Stimulated activated CD8-positive, alpha-beta memory T cell treated with anti-CD3 and anti-CD28 coated beads, Interleukin-4, amount 100 ng/mL, for 4 hours (primary cell): ENCODE measurements around the gene ANGPT4.
"Not testable (repeated sequence)": the region's sequence is repeated elsewhere in the genome, so short reads cannot be mapped to it uniquely, and the experiment has no call there.

Experiments
- DNase-seq, 2 donors: peaks; one replicate each; pipeline ENCODE4 v3.0.0-alpha.2; 2020; ENCODE audit warnings: low read depth in 2 of 2, low spot score in 1 of 2

The ANGPT4 gene

DNA sequence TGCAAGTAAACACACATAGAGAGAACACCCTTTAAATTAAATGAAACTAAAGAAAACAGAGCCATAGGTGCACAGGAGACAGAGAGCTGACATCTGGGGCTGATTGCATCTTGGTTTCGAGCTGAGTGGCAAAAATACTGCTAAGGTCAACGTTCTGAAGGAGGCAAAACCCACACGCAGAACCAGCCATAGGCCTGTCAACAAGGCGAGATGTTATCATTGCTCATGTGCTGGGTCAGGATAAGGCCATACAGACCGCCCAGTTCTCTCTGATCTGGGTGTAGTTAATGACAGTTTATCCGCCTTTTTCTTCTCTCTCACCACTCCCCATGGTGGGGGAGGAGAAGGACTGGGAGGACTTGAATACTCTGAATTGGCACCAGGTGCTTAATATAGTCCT lies 87.1 kb downstream of the ANGPT4 start:
- no peak for DNase-seq

DNA sequence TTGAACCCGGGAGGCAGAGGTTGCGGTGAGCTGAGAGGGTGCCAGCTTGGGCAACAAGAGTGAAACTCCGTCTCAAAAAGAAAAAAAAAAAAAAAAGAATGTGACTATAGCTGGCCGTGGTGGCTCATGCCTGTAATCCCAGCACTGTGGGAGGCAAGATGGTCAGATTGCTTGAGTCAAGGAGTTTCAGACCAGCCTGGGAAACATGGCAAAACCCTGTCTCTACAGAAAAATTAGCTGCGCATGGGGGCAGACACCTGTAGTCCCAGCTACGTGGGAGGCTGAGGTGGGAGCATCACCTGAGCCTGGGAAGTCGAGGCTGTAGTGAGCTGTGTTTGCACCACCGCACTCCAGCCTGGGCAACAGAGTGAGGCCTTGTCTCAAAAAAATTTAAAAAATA lies 88.2 kb downstream of the ANGPT4 start:
- not testable (repeated sequence) for DNase-seq

DNA sequence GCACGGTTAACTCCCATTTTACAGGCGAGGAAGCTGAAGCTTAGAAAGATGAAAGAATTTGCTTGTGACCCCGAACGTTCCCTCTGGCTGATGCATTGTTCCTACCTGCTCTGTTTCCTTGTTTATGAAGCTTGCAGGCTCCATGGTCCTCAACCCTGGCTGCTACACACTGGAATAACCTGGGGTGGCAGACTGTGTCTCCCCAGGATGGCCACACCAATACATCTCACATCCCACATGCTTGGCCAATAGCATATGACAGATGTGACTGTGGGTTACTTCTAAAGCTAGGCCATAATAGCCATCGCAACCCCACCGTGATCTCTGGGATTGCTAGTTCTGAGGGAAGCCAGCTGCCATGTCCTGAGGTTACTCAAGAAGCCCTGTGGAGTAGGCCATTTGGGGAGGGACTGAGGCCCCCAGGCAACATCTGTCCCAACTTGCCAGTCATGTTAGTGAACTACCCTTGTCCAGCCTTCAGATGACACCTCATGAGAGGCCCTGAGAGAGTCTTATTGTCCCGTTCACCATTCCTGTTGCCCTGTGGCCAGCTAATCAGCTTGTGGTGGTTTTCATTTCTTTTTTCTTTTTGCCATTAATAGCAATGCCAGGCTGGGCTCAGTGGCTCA lies 89.3 kb downstream of the ANGPT4 start:
- DNase-seq, result no peak

DNA sequence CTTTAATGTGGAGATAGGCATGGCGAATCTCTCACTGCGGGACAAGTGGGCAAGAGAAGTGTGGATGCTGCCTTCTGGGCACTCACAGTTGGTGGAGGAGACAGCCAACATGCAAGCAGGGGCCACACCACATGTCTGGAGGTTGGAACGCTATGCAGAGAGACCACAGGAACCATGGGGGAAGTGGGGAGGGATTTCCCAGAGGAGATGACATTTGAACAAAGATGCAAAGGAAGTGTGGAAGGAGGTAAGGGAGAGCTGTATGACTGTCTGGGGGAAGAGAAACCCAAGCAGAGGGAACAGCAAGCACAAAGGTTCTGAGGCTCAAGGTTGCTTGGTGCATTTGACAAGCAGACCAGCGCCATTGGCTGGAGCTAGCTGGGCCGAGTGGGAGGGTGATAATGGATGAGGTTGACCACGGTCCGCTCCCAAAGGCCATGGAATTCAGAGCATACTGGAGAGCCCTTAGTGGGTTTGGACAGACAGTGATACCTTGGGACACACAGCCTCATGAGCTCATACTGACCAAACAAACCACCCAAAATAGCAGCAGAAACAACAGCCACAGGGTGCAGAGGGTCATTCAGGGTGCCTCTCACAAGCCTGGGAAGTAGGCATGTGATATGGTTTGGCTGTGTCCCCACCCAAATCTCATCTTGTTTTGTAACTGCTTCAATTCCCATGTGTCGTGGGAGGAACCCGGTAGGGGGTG lies 90.3 kb downstream of the ANGPT4 start:
- no peak for DNase-seq

DNA sequence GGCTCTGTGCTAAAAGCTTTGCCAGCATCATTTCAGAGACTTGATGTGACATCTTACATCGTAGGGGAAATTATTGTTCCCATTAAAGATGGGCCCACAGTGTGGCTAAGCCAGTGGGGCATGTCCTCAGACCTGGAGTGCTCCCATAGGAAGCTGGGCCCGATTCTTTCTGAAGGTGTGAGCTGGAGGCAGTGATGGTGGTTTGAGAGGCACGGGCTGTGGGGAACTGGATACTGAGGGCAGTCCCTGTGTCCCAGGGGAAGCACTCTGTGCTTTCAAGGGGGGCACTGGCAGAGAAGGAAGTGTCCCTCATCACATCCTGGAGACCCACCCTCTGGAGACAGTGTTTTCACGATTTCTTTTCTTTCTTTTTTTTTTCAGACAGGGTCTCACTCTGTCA lies 91.2 kb downstream of the ANGPT4 start:
- no peak for DNase-seq

DNA sequence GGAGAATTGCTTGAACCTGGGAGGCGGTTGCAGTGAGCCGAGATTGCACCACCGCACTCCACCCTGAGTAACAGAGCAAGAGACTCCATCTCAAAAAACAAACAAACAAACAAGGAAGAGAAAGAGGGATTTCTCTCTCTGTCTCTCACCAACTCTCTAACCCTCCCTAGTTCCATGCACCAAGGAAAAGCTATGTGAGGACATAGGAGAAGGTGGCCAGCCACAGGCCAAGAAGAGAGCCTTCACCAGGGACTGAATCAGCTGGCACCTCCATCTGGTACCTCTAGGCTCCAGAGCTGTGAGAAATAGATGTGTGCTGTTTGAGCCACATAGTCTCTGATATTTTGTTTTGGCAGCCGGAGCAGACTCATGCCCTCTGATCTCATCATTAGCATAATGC lies 91.6 kb downstream of the ANGPT4 start:
- no peak for DNase-seq

DNA sequence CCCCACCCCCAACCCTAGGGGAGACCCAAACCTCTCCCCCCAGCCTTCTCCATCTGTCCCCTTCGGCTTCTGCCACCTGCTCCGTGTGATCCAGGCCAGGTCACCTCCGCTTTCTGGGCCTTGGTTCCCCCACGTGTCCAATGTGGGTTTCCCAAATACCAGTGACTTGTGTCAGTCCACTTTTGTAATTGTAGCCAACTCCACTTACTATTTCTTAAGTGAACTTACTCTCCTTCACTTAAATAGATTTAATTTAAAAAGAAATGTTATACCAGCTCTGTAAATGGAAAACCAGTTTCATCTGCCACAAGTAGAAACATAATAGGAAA lies 92.6 kb downstream of the ANGPT4 start:
- no peak for DNase-seq

DNA sequence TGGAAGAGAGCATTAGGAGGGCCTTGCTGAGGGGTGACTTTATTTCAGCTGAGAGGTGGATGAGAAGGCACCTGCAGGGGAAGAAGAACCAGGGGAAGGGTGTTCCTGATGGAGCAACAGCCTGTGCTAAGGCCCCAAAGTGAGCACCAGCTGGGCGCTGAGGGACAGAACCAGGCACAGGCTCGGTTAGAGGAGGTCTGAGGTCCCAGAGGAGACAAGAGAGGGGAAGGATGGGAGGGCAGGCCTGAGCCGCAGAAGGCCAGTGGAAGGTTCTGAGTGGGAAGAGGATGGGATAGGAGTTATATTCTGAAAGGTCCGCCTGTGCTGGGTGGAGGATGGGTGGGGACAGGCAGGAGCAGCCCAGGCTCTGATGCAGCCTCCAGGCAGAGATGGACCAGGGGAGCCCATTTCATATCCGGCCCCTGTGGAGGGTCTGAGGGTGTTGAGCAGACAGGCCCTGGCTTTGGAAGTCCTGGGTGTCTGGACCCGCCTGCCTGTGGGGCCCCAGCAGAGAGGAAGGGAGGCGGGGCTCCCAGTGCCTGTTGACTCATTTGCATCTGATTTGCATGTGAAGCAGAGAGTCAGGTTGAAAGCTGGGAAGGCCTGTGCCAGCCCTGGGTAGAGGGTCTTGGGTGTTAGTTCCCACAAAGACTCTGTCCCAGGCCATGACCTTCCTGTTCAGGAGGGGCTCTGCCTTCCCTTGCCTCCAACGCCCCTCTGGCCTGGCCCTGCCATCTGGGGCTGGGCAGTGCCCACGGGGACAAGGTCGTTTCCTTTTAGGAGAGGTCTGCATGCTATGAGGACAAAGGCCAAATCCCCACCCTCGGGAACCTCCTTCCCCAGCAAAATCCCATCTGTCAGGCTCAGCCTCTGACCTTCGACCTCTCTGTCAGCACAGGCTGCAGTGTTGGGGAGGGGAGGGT lies 93.2 kb downstream of the ANGPT4 start:
- DNase-seq, result no peak

DNA sequence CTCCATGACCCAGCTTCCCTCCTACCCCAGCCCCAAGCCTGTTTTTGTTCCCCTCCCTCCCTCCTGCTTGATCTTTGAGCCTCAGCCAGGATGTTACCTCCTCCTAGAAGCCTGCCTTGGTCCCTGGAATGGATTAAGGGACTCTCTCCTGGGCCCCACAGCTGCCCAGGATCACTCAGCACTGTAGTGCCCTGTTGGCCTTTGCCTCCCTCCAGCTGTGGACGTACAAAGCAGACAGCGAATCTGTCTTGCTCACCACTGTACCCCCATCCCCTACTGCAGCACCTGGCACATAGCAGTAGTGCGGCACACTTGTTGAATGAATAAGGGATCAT lies 94.4 kb downstream of the ANGPT4 start:
- no peak for DNase-seq

DNA sequence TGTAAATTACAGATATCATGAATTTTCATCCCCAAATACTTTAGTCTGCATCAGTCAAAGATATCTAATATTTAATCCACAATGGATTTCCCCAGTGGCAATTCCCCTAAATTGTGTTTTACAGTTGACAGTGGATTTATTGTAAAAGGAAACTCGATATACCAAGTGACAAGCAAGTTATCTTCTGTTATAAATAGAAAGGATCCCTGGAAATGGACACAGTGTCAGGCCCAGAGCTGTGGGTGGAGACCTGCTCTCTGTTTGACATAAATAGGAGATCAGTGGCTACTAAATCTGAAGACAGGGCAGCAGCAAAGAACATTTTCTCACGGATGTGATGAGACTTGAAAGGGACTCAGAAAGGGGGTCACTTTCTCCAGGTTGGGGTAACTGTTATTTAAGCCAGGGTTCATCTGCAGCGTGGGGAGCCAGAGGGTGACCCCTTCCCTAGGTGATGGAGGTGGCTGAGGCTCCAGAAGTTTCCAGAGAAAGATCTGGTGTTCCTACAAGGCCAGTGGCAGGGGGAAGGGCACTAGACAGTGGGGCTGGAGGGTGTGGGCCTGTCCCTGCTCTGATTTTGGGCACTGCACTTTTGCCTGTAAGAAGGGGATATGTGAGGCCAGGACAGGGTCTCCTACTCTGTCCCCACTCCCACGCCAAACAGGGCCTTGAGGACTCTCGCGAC lies 94.9 kb downstream of the ANGPT4 start:
- no peak for DNase-seq

DNA sequence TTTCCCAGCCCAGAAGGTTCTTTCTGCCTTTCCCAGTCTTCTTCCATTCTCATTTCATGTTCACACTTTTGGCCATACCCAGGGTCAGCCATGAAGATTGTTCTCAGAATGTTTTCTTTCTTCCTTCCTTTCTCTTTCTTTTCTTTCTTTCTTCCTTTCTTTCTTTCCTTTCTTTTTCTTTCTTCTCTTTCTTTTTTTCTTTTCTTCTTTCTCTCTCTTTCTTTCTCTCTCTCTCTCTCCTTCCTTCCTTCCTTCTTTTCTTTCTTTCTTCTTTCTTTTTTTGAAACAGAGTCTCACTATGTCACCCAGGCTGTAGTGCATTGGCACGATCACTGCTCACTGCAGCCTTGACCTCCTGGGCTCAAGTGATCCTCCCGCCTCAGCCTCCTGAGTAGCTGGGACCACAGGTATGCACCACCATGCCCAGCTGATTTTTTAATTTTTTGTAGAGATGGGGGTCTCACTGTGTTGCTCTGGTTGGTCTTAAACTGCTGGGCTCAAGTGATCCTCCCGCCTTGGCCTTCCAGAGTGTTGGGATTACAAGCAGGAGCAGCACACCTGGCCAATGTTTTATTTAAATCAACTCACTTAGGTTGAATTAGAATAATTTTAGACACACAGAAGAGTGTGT lies 95.7 kb downstream of the ANGPT4 start:
- DNase-seq, result no peak
